Measurements from ENCODE around the gene FCHSD2.

Gene FCHSD2

DNA sequence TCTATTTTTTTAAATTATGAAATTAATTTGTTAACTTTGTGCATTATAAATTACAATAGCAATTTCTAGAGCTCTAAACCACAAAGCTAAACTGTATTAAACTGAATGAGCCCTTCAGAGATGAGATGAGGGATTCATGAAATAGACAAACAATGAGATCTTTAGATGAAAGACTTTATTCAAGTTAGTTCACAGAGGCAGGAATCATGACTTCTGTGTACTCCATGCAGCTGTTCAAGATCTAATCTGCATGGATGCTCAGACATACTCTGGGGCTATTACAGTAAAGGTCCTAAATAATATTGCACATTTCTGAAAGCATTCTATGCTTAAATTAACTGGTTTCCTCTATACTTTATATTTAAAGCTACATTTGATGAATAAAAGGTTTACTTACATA is 122.7 kb downstream of the FCHSD2 start:
- H2AFZ ChIP-seq (ENCODE audit: low read length) = no peak overlapping the region
- H3K4me2 ChIP-seq (ENCODE audit: low read length) = no peak overlapping the region
- H4K20me1 ChIP-seq (ENCODE audit: insufficient read depth, low read length) = no peaks in the 10 kb centered on the region
- no peaks in the 10 kb centered on the region for H3K27me3 ChIP-seq (ENCODE audit: insufficient read depth, low read length)
- peaks cover 17% of the 10 kb centered on the region for H3K36me3 ChIP-seq (ENCODE audit: insufficient read depth, low read length)
- H3K27ac ChIP-seq (ENCODE audit: low read depth, low read length, poor library complexity, severe bottlenecking) = no peak overlapping the region
- no peaks in the 10 kb centered on the region for H3K9me2 ChIP-seq (ENCODE audit: low read depth, low read length)
- no peak for TF ChIP-seq EZH2 (IDR thresholded peaks at IDR 0.05; ENCODE audit: borderline replicate concordance, low read length)
- TF ChIP-seq, protein P1, sequence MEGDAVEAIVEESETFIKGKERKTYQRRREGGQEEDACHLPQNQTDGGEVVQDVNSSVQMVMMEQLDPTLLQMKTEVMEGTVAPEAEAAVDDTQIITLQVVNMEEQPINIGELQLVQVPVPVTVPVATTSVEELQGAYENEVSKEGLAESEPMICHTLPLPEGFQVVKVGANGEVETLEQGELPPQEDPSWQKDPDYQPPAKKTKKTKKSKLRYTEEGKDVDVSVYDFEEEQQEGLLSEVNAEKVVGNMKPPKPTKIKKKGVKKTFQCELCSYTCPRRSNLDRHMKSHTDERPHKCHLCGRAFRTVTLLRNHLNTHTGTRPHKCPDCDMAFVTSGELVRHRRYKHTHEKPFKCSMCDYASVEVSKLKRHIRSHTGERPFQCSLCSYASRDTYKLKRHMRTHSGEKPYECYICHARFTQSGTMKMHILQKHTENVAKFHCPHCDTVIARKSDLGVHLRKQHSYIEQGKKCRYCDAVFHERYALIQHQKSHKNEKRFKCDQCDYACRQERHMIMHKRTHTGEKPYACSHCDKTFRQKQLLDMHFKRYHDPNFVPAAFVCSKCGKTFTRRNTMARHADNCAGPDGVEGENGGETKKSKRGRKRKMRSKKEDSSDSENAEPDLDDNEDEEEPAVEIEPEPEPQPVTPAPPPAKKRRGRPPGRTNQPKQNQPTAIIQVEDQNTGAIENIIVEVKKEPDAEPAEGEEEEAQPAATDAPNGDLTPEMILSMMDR (IDR thresholded peaks at IDR 0.05; ENCODE audit: low read length) = no peak
- H3K4me3 ChIP-seq (ENCODE audit: low read depth, low read length, poor library complexity, severe bottlenecking) = no peak overlapping the region
- H3K9ac ChIP-seq (ENCODE audit: low read length) = no peak overlapping the region
- peaks cover 52% of the 10 kb centered on the region for H3K79me2 ChIP-seq (ENCODE audit: insufficient read depth, low read length)
- H3F3A ChIP-seq (ENCODE audit: insufficient read depth, low read length) = no peaks in the 10 kb centered on the region
- peaks cover 11% of the 10 kb centered on the region for H3K9me3 ChIP-seq (ENCODE audit: low read length)
- no peaks in the 10 kb centered on the region for H3K4me1 ChIP-seq (ENCODE audit: insufficient read depth, low read length, severe bottlenecking)

DNA sequence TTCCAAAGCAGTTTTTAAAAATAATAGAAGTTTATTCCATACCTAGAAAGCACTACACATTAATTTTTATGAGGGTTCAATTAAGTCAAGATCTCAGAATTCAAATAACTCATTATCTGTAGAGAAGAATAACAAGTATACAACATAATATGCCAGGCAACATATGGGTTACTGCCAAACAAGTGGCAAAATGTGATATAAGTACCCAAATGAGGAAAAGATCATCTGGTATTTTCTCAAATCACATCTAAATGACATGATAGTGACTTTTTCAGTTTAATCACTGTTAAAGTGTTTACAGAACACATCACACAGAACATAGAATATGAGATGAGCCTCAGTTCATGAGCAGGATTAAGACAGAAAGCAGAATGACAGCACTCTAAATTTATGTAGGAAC is 123.3 kb downstream of the FCHSD2 start:
- Histone ChIP-seq H3K36me3 (ENCODE audit: insufficient read depth, low read length) (peaks cover 14% of the 10 kb centered on the region; the same call in 1 of the 2 replicates), H3K4me2 (ENCODE audit: low read length) (no peak overlapping the region), H3K4me1 (ENCODE audit: insufficient read depth, low read length, severe bottlenecking) (no peaks in the 10 kb centered on the region), H3K9ac (ENCODE audit: low read length) (no peak overlapping the region), H3K4me3 (ENCODE audit: low read depth, low read length, poor library complexity, severe bottlenecking) (no peak overlapping the region), H3K9me2 (ENCODE audit: low read depth, low read length) (no peaks in the 10 kb centered on the region), H2AFZ (ENCODE audit: low read length) (no peak overlapping the region), H3K9me3 (ENCODE audit: low read length) (peaks cover 5% of the 10 kb centered on the region), H4K20me1 (ENCODE audit: insufficient read depth, low read length) (no peaks in the 10 kb centered on the region), H3K27ac (ENCODE audit: low read depth, low read length, poor library complexity, severe bottlenecking) (no peak overlapping the region), H3K27me3 (ENCODE audit: insufficient read depth, low read length) (no peaks in the 10 kb centered on the region), H3F3A (ENCODE audit: insufficient read depth, low read length) (no peaks in the 10 kb centered on the region), H3K79me2 (ENCODE audit: insufficient read depth, low read length) (peaks cover 47% of the 10 kb centered on the region)
- TF ChIP-seq EZH2 (IDR thresholded peaks at IDR 0.05; ENCODE audit: borderline replicate concordance, low read length) = no peak
- TF ChIP-seq, protein P1 (IDR thresholded peaks at IDR 0.05; ENCODE audit: low read length) = no peak

DNA sequence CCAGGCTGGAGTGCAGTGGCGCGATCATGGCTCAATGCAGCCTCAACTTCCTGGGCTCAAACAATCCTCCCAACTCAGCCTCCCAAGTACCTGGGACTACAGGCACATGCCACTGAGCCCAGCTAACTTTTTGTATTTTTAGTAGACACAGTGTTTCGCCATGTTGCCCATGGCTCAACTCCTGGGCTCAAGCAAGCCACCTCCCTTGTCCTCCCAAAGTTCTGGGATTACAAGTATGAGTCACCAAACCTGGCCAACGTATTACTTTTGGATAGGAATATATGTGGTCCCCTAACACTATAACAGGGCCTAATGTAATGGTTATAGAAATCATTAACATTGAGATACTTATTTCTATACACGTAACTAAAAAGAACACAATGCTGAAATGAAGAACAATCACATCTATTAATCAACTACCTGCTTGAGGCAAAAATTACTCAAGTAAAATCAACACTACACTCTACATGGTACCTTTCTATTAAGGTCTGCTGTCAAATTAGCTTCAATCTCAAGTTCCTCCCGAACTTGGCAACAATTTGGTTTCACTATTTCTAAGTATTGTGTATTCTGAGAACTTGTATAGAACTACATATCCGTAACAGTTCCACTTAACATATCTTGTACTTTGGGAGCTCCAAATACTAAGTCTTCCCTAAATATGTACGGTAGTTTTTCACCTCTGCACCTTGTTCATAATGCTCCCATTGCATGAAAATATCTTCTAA is 124.9 kb downstream of the FCHSD2 start:
- Histone ChIP-seq H2AFZ (ENCODE audit: low read length) (no peak overlapping the region), H3K4me1 (ENCODE audit: insufficient read depth, low read length, severe bottlenecking) (no peaks in the 10 kb centered on the region), H3K4me2 (ENCODE audit: low read length) (no peak overlapping the region), H3K27ac (ENCODE audit: low read depth, low read length, poor library complexity, severe bottlenecking) (no peak overlapping the region), H3K9me2 (ENCODE audit: low read depth, low read length) (no peaks in the 10 kb centered on the region), H3K36me3 (ENCODE audit: insufficient read depth, low read length) (peaks cover 26% of the 10 kb centered on the region), H3K9ac (ENCODE audit: low read length) (no peak overlapping the region), H3K4me3 (ENCODE audit: low read depth, low read length, poor library complexity, severe bottlenecking) (no peak overlapping the region), H4K20me1 (ENCODE audit: insufficient read depth, low read length) (no peaks in the 10 kb centered on the region), H3K27me3 (ENCODE audit: insufficient read depth, low read length) (no peaks in the 10 kb centered on the region), H3K79me2 (ENCODE audit: insufficient read depth, low read length) (peaks cover 31% of the 10 kb centered on the region), H3K9me3 (ENCODE audit: low read length) (no peaks in the 10 kb centered on the region), H3F3A (ENCODE audit: insufficient read depth, low read length) (no peaks in the 10 kb centered on the region)
- TF ChIP-seq EZH2 (IDR thresholded peaks at IDR 0.05; ENCODE audit: borderline replicate concordance, low read length) = no peak
- TF ChIP-seq, protein P1 (IDR thresholded peaks at IDR 0.05; ENCODE audit: low read length) = no peak

Data from OCI-LY1 (cell line).